C1 segment of cervical spinal cord (tissue), 14 donors: ENCODE measurements around the gene IFRD2.
"Not testable (repeated sequence)": the region's sequence is repeated elsewhere in the genome, so short reads cannot be mapped to it uniquely, and the experiment has no call there.

Source experiments
- DNase-seq, 14 donors: peaks; one replicate each; lab custom pipeline; 2025; lab: John Stamatoyannopoulos, UW

The IFRD2 gene

DNA sequence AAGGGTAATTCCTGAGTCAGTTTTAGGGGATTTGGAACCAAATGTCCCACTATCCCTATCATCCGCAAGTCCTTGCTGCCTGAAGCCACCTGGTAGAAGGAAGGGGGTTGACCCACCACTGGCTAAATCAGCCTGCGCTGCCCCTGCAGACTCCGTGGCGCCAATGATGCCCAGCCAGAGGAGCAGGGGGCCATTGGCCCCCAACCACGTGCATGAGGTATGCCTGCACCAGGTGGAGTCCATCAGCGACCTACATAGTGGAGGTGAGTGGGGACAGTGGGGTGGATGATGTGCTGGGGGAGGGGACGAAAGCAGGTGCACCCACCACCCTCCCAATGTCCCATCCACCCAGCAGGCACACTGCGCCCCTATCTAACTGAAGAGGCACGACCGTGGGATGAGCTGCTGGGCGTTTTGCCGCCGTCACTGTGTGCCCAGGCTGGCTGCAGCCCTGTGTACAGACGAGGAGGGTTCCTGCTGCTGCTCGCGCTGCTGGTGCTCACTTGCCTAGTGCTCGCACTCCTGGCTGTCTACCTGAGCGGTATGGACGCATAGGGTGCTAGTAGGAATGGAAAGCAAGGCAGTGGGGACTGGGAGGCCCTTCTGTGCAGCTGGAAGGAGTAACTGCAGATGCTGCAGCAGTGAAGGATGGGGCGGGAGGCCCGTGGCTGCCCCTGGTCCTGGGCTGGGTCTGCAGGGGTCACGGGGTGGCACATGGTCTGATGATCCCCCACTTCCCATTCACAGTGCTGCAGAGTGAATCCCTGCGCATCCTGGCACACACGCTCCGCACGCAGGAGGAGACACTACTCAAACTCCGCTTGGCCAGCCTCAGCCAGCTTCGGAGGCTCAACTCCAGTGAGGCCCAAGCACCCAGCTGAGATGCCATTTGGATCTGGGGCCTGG, 5.7 kb downstream of the IFRD2 start:
- no peak for DNase-seq

GRCh38 chr3:50284121-50284520, 8.1 kb downstream of the IFRD2 start:
- not testable (repeated sequence) for DNase-seq

- DNase-seq = no peak
Measured at GRCh38 chr3:50279255-50280016, 12.8 kb downstream of the IFRD2 start.

- peak in 6 of 14 donors; percentile 50 to 71 (median 66) for DNase-seq
Measured at GRCh38 chr3:50278880-50279224, 13.4 kb downstream of the IFRD2 start, which contains the start of gene LSMEM2. LSMEM2 (plus strand) TSS chr3:50279087; CDS start chr3:50279114, 27 bp downstream.

DNA sequence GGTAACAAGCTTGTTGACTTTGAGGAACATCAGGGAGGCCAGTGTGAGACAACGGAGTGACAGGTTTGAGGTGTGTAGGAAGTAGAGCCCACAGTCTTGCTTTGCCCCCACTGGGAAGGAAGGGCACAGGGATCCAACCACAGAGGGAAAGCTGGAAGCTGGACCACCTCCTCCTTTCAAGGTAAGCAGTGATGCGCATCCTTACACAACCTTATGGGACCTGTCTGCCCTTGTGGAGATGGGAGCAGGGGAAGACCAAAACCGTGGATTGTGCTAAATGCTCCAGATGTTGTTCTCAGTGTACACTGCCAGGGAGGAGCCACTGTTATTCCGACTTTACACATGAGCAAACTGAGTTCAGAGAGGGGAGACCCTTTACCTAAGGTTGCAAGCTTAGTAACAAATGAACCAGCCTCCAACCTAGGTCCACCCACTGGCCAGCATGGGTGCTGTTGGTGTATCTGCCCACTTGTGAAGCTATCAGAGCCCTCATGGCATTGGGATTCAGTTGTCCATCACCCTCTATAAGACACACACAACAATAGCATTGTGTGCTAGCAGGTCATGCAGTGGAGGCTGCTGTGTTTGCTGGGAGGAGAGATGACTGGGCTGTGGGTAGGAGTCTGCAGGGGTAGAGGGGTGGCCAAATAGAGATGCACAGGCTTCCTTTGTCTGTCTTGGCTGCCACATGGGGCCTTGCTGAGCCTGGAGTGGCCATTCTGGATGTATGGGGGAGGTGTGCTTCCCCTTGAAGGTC, 13.9 kb downstream of the IFRD2 start:
- peak in 7 of 14 donors; percentile 26 to 71 (median 64) for DNase-seq

DNA sequence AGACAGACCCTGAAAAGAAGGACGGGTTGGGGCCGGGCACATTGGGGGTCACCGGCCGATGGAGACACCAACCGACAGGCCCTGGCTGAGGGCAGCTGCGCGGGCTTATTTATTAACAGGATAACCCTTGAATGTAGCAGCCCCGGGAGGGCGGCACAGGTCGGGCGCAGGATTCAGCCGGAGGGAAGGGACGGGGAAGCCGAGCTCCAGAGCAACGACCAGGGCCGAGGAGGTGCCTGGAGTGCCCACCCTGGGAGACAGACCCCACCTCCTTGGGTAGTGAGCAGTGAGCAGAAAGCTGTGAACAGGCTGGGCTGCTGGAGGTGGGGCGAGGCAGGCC, 15.5 kb downstream of the IFRD2 start:
- no peak for DNase-seq

DNA sequence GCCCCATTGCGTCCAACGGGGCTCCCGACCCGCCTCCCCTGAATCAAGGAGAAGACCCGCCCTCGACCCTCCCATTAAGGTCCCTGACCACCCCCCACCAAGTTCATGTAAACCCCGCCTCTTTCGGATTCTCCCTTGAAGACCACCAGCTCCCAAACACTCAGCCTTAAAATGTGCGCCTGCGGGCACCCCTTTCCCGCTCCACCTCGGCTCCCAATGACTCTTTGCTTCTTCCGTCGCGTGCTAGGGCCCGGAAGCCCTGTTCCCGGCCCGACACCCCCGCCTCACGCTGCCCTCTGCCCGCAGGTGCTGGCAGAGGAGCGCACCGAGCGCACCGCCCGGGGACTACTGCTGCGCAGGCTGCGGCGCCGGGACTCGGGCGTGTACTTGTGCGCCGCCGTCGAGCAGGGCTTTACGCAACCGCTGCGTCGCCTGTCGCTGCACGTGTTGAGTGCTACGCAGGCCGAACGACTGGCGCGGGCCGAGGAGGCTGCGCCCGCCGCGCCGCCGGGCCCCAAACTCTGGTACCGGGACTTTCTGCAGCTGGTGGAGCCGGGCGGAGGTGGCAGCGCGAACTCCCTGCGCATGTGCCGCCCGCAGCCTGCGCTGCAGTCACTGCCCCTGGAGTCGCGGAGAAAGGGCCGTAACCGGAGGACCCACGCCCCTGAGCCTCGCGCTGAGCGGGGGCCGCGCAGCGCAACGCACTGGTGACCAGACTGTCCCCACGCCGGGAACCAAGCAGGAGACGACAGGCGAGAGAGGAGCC, 16.1 kb downstream of the IFRD2 start:
- no peak for DNase-seq

- no peak for DNase-seq
Measured at GRCh38 chr3:50275141-50275995, 16.9 kb downstream of the IFRD2 start.

- DNase-seq = peak in 7 of 14 donors; percentile 9 to 43 (median 34)
Measured at GRCh38 chr3:50274371-50275104, 17.7 kb downstream of the IFRD2 start.

- DNase-seq = peak in 1 of 14 donors; percentile 27
Measured at GRCh38 chr3:50273689-50274065, 18.6 kb downstream of the IFRD2 start.

DNA sequence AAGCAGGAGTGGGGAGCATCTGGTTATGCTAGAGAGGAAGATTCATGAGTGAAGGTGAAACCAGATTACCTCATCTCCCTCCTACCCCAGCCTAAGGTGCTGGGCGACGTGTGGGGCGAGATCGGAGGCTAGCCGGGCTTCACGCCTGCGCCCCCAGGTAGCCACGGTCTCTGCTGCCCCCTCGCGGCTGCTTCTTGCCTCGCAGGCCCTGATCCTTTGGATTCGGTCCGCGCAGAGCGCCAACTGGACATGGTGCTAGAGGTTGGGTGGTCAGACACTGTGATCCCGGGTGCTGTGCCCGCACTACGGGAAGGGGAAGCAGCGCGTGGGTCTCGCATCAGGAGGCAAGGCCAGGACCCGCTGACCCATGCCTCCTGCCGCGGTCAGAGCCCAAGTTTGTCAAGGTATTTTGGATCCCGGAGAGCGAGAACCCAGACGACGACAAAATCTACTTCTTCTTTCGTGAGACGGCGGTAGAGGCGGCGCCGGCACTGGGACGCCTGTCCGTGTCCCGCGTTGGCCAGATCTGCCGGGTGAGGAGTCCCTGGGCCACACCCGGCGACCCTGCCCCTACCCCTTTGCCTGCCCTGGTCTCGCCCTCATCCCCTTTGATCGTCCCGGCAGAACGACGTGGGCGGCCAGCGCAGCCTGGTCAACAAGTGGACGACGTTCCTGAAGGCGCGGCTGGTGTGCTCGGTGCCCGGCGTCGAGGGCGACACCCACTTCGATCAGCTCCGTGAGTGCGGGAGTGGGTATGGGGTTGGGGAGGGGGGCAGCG, 19.1 kb downstream of the IFRD2 start:
- DNase-seq = peak; percentile 37 to 92 (median 85)

DNA sequence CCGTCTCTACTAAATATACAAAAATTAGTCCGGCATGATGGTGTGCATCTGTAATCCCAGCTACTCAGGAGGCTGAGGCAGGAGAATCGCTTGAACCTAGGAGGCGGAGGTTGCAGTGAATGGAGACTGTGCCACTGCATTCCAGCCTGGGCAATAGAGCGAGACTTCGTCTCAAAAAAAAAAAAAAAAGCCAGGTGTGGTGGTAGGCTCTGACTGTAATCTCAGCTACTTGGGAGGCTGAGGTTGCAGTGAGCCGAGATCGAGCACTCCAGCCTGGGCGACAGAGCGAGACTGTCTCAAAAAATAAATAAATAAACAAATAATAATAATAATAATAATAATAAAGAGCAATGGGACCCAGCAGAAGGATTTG, 19.7 kb downstream of the IFRD2 start:
- peak in 1 of 14 donors; percentile 15 for DNase-seq

DNA sequence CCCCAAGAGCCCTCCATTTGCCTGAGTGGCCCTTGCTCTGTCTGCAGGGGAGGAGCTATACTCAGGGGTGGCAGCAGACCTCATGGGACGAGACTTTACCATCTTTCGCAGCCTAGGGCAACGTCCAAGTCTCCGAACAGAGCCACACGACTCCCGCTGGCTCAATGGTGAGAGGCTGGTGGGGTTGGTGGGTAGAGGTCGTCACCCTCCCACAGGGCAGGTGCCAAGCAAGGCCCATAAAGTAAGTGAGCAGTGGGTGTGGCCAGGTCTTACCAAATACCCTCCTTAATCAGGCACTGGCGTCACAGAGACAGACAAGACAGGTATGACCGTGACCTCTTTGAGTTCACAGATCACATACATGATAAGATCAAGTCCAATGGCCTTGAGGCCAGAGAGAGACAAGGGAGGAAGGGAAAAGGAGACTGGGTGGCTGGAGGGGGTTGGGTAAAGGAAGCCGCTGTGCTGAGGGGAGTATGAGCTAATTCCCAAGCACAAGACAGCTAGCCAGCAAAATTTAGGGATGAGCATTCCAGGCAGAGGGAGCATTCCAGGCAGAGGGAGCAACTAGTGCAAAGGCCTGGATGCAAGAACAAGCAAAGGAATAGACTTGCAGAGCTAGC, 20.8 kb downstream of the IFRD2 start:
- DNase-seq = no peak

GRCh38 chr3:50270422-50271224, 21.6 kb downstream of the IFRD2 start:
- DNase-seq = peak in 4 of 14 donors; percentile 28 to 65 (median 48)

DNA sequence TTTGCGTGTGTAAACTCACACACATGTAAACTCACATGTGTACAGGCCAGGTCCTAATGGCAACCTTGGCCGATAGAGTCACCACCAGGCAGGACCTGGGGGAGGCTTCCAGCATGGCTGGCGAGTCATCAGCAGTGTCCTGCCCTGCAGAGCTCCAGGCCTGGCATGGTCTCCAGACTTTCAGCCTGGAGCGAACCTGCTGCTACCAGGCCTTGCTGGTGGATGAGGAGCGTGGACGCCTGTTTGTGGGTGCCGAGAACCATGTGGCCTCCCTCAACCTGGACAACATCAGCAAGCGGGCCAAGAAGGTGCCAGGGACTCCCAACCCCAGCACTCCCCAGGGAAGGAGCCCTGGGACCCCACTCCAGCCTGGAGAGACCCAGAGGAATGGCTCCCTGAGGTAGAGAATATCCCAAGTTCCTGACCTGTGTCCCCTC, 22.2 kb downstream of the IFRD2 start:
- DNase-seq = peak in 1 of 14 donors; percentile 57

- DNase-seq = peak in 1 of 14 donors; percentile 25
Measured at GRCh38 chr3:50269460-50269859, 22.8 kb downstream of the IFRD2 start.
